NCI-H524 (cell line): Measurements from ENCODE around the gene AGAP2.

ENCODE experiments used
- DNase-seq, 2 experiments: peaks; one replicate each; lab custom pipeline; 2025; lab: John Stamatoyannopoulos, UW

AGAP2 gene

DNA sequence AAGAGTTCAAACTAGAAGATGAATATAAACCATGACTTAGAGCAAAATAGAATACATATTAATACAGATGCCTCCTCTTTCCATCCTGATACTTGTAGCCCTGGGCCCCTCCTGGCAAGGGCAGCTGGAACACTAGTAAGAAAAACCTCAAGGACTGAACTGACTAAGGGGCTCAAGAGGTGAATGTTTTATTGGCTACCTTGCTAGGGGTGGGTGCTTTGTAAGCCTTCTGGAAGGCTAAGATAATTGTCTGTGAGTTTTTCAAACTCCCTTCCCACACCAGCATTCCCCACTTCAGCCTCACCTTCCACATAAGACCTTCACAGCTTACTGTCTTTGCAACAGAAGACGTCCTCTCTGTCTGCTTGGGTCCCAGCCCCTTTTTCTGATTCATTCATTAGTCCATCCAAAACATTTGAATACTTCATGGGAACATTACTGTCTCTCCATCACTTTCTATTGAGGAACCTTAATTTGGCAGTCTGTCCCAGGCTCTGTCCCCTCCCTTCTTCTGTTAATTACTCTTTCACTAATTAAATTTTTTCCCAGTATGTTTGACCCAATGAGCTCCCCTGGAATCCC, 15.3 kb upstream of the AGAP2 start:
- DNase-seq = peak in 1 of 2 experiments; percentile 24

DNA sequence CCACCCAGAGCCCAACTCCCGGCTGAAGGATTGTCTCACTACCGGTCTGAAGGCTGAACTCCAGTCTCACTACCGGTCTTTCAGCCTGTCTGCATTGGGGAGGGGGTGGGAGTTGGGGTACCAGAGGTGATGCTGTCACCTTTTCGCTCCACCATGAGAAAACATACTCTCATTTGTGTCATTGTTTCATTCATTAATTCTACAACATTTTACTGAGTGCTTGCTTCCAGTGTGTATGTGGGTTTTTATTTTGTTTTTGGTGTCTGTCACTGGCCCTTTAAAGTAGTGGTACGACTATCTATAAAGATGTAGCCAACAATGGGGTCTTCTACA, 14.1 kb upstream of the AGAP2 start:
- DNase-seq = no peak

DNA sequence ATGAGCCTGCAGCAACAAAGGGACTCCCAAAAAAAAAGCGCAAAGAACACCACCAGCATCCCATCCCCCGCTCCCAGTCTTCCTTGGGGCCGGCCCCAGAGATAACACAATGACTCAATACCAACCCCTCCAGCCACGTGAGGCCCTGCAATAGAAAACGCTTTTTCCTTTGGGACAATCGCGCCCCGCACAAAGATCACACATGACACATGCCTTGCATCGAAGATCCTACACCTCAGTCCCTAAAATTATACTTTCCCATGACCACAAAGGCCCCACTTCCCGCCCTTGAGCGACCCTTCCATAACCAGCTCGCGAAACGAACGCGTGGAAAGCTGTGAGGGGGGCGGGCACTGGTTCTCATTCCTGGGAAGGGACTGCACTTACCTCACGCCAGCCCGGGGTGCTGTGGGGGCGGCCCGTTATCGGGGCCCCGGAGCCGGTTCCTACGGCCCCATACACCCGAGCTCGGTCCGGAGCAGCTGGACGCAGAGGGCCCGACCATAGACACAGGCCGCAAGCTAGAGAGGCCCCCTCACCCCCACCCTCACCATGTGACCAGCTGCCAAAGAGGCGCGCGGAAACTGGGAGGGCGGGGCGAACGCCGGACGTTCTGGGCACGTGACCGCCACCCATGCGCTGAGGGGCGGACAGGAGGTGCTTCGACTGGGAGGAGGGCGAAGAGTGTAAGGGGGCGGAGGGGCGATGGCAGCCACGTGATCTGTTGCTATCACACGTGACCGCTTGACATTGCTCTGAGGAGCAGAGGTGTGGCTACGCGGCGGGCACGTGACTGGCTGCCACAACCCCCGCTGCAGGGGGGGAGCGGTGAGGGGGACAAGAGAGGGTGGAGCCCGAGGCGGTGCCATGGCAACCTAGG, 13.5 kb upstream of the AGAP2 start, which contains the start of gene CDK4:
CDK4 (minus strand) TSS at position 523 of the 880 bp plus-strand sequence. CDS start 593 bp downstream, outside the sequence.
- peak; percentile 98 to 99 for DNase-seq

DNA sequence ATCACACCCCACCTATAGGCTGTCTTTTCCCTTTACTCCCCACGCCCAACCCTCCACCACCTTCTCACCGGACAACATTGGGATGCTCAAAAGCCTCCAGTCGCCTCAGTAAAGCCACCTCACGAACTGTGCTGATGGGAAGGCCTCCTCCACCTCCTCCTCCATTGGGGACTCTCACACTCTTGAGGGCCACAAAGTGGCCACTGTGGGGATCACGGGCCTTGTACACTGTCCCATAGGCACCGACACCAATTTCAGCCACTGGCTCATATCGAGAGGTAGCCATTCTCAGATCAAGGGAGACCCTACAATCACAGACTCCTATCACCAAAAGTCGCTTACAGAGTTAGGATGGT, 12.9 kb upstream of the AGAP2 start:
- peak in 1 of 2 experiments; percentile 46 for DNase-seq

DNA sequence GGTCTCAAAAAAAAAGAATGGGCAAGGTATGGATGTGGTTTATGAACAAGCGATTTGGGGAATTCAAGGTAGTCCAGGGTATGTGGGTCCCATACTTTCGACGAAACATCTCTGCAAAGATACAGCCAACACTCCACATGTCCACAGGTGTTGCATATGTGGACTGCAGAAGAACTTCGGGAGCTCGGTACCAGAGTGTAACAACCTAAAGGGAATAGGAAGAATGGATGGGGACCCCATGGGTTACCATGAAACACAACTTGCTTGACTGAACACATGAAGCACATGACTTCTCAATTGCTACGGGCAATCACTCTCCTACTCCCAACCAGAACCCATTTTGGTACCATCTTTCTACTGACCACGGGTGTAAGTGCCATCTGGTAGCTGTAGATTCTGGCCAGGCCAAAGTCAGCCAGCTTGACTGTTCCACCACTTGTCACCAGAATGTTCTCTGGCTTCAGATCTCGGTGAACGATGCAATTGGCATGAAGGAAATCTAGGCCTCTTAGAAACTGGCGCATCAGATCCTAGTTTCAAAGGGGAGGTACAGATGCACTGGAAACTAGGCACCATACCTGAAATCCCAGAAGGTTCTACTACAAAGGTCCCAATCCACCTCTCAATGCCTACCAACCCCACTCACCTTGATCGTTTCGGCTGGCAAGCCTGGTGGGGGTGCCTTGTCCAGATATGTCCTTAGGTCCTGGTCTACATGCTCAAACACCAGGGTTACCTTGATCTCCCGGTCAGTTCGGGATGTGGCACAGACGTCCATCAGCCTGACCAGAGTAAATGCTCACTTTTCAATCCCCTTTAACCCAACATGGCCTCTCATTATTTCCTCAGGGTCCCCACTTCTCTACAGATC, 12.3 kb upstream of the AGAP2 start:
- DNase-seq = no peak

DNA sequence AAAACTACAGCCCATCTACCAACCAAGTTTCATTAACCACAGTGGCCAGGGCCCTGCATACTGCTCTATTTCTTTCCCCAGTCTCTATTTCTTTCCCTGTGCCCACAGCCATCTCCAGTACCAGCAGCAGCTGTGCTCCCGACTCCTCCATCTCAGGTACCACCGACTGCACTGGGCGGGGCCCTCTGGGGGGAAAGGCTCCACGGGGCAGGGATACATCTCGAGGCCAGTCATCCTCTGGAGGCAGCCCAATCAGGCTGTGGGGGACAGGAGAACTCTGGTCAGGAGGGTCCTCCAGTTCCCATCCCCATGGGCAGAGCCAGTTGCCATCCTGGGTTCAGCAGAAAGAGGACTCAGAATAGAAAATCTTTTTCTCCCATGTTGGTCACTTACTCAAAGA, 10.5 kb upstream of the AGAP2 start:
- no peak for DNase-seq

DNA sequence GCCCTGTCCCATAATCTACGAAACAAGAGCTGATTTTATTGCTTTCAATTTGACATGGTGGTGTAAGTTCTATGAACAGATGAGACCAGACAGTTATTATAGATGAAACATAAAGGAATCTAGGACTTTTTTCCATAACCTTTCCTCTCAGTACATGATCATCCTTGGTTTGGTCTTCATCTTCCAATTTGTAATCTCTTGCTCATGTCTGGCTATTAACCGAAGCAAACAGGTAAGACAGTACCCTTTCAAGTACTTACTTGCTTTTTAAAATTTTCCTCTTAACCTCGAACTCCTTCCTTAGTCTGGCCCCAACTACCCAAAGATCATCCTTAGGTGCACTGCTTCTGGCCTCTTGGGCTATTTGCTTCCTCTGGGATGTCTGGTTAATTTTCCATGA, 7.5 kb upstream of the AGAP2 start:
- no peak for DNase-seq

DNA sequence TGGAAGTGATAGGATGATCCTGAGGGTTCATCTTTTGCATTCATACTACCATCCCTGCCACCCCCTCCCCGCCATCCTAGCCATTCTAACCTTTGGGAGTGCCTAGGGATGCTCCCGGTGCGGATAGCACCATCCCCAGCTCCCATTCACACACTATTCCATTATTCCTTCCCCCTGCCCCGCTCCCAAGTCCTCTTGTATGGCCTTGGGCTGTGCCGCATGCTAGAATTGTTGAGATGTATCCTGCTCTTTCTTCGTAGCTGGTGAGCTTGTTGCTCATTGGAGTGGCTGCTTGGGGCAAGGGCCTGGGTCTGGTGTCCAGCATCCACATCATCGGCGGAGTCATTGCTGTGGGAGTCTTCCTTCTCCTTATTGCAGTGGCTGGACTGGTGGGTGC, 6.9 kb upstream of the AGAP2 start:
- peak in 1 of 2 experiments; percentile 37 for DNase-seq

DNA sequence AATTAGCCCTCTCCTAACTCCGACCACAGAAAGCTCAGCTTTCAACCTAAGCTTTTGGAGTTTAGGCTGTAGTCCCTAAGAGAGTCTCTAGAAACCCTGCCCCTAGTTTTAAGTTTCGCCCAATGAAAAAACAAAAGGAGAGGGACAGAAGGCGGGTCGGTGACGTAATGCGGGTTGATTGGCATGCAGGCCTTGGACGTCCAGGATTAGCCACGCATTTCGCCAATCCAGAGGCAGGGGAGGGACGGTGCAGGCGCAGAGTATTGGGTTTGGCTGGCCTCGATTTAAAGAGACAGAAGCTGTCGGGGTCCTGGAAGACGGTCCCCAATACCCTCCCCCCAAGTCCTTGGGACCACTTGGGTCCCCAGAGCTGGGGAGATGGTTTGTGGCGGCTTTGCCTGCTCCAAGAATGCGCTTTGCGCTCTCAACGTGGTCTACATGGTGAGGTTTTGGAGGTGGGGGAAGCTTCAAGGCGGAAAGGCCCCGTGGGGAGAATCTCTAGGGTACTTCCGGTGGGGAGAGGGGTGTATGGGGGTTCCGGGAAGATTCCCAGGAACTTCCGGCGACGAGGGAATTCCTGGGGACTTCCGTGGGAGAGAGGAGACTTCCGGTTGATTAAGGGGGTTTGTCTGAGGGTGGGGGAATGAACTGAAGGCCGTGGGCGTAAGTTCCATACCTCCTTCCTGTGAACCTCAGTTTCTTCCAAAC, 6.4 kb upstream of the AGAP2 start, which contains the start of gene TSPAN31:
TSPAN31 (plus strand) TSS at position 263 of the 708 bp plus-strand sequence; CDS start at position 379, 116 bp downstream.
- DNase-seq = peak; percentile 93 to 98

DNA sequence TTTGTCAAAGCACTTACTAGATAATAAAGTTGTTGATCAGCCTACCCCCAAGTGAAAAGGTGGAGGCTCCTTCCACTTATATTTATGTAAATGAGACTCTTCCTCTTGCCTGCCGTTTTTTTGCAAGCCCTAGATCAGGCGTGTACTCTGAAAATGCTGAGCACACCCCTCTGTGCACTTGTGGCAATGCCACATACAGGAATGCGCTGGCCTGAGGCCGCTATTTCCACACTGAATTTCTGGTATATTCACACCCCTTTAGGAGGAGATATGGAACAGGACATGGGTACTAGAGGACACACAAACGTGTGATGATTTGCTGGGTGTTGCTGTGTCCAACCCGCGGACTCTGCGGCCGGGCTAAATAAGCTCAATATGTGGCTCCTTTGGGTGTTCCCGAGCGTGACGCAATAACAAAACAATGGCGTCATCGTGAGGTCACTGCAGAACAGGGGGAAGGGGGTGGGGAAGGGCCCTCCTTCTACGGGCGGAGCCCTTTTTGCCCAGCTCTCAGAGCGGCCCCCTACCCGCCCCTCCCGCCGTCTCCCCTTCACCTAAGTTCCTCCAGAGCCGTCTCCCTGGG, 5.7 kb upstream of the AGAP2 start:
- no peak for DNase-seq

DNA sequence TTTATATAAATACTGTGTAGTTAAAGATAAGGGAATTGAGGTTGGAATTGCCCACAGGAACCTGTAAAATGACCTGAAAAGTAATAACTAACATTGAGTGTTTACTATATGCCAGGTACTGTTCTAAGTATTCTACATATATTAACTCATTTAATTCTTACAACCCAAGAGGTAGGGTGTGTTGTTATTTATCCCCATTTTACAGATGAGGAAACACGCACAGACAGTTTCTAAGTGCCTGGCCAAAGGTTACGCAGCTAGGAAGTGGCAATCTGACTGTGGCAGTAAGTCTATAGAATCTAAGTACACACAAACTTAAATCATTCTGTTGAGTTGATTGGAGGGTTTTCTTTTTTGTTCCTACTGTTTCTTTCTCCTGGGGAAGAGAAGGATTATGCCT, 5.2 kb upstream of the AGAP2 start:
- DNase-seq = no peak

DNA sequence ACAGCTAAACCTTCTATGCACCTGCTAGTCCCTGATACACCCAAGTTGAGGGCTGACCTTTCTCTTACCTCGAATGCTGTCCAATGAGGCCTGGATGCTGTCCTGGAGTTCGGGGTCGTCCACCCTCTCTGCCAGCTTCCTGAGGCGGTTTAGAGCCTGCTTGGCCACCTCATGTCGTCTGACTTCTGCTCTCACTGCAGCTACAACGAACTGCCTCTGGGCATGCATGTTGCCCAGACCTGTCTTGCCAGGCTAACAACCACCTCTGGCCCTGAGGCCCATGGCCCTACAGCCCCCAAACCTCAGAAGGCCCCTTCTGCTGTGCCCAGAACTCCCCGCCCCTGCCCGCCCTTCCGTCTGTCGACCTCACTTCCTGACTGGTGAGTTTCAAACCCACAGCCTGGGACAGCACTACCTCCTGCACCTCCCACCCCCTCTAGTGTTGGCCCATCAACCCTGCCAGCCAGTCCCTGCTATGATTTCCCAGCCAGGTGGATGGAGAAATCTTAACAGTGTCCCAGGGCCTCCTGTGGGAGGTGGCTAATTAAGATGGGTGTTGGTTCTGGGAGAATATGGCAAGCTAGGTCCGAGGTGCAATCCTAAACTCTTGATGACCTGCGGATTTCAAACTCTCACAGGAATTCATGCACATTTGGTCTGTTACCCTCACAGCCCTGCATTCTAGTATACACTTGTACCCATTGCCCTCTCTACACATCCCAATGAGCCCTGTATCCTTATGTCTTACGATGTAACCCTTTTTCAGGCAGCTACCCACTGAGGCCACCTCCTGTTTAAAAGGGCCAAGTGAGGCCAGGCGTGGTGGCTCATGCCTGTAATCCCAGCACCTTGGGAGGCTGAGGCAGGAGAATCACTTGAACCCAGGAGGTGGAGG, 3.5 kb upstream of the AGAP2 start:
- peak in 1 of 2 experiments; percentile 15 for DNase-seq

DNA sequence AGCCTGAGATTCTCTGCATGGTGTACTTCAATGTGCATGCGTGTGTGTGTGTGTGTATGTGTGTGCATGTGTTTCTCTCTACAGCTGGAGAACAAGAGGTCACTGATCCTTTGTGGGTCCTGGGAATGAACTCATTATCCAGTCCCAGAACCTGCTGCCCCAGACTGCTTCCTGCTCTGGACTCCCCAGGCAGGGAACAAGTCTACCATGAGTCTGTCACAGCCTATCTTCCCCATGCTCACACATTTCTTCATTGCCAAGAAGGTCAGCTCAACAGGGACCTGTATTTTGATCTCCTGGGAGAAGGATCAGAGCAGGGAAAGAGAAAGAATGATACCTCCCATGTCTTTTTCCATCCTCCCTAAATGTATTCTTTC, 2.9 kb upstream of the AGAP2 start:
- no peak for DNase-seq

DNA sequence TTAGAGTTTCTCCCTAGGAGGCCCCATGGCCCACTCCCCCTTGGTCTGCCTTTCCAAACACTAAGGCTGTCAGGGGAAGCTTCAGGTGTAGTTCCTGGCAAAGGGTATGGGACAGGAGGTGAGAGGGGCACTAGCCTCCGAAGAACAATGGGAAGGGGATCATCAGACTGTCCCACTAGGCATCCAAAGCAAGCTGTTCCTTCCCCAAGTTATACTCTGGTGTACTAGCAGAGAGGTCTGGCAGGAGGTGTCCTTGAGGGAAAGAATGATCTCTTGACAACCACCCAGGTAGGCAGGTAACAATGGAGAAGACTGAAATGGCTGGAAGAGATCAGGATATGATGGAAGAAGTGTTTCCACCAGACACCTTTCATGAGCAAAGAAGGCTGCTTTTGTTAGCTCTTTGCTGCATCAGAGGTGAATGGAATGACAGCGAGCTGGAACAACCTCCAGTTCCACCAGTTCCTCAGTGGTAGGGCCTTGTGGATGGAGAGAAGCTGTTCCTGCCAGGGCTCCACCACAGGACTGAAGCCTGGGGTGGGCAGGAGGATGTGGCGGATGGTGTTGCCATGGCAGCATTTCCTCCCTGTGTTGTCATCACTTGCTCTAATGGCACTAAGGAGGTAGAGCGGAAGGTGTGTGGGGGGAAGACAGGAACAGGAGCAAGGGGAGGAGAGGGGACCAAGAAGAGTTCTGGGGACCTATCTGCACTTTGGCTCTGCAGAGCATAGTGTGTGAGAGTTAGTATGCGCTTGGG, 2.3 kb upstream of the AGAP2 start:
- DNase-seq = peak in 1 of 2 experiments; percentile 11

DNA sequence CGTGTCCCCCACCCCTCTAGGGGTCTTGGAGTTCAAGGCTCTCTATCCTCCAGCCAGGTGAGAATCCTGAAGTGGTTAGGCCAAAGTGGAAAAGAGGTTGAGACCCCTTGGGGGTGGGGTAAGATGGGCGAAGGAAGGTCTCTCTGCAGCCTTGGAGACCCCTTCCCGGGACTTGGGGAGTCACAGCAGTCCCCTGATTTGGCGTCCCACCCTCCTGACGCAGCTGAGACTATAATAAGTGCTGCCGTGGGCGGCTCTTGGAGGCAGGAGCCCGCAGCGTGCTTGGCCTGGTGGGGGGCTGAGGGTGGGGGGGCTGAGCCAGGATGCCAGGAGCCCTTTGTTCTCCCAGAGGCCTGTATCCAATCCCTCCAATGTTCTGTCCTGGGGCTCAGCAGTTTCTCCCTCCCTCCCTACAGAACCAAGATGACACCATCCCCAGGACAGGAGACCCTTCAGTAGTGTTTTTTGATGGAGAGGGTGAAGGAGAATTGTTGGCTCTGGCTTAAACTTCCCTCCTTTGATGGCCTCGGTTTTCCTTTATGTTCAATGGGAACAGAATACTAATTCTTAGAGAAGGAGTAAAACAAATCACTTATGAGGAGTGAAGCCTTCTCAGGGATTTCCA, 1.5 kb upstream of the AGAP2 start:
- no peak for DNase-seq

DNA sequence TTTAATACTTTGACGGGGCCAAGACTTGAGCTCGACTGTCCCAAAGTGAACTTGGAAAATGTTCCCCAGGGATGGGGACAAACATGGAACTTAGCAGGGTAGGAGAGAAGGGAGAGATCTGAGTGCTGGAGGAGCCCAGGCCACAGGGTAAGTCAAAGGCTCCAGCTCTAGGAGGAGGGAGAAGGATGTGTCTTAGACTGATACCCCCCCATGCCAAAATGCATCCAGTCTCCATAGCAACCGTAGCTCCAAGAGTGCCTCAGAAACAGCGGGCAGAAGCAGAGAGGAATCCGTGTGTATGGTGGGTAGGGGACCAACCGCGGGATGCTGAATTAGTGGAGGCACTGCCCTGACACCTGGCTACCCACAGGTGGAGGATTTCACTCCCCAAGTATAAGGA, 845 bp upstream of the AGAP2 start:
- peak; percentile 62 to 70 for DNase-seq

DNA sequence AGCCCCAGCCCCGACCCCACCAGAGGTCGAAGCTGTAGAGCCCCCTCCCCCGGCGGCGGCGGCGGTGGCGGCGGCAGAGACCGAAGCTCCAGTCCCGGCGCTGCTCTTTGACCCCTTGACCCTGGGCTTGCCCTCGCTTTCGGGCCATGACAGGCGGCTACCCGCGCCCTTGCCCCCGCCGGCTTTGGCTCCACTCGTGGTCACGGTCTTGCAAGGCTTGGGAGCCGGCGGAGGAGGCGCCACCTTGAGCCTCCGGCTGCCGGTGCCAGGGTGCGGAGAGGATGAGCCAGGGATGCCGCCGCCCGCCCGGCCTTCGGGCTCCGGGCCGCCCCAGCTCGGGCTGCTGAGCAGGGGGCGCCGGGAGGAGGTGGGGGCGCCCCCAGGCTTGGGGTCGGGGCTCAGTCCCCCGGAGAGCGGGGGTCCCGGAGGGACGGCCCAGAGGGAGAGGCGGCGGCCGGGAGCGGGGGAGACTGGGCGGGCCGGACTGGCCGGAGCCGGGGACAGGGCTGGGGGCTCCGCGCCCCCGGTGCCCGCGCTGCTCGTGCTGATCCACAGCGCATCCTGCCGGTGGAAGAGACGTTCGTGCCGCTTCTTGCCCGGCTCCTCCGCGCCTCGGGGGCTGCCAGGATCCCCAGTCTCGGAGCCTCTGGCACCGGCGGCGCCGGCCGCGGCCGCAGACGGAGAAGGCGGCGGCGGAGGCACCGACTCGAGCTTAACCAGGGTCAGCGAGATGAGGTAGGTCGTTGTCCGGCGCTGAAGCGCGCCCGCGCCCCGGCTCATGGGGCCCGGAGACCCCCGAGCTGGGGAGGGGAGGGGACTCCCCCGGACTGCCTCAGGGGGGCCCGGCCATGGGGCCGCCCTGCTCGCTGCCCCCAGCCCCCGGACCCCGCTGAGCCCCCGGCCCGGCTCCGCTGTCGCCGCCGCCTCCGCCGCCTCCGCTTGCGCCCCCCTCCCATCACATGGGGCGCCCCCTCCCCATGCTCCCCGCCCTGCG, 778 bp downstream of the AGAP2 start:
- peak in 1 of 2 experiments; percentile 44 for DNase-seq
